Measurements from ENCODE around the gene LIAS. TPM values are rescaled to one million over a fixed set of nuclear protein-coding genes. Genes with fewer than 3 reads are reported as not detected.

LIAS gene
- total RNA-seq, 1 donor from 2014 or later = 9.6 TPM

DNA sequence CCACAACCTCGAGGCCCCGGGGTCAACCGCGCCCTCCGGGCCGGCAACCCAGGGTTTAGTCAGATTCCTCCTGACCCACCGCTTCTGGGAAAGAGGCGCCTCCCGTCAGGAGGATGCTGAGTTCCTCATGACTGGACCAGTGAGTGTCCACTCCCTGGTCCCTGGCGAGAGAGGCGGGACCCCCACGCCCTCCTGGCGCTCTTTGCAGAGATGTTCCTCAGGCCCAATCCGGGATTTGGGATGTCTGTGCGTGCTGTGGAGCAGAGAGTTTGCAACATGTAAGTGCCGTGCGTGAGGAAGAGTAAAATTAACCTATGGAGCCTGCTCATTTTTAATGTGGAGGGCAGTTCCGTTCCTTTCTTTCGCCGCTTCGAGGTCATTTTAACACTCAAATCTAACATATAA, 69.2 kb downstream of the LIAS start:
- Histone ChIP-seq H4K20me1 (ENCODE audit: insufficient read depth, low read length) (peaks cover 24% of the 10 kb centered on the region), H3K4me3 (ENCODE audit: insufficient read depth, low read depth, low read length) (peak overlapping the region; percentile 87), H2AFZ (ENCODE audit: low read depth, low read length) (peak overlapping the region; percentile 82), H3K79me2 (ENCODE audit: insufficient read depth, low read length) (peaks cover 60% of the 10 kb centered on the region), H3K9me3 (ENCODE audit: insufficient read depth, low read depth, low read length) (peaks cover 3% of the 10 kb centered on the region), H3K27ac (ENCODE audit: low read depth, low read length) (peak overlapping the region; percentile 97), H3K36me3 (ENCODE audit: insufficient read depth, low read length) (no peaks in the 10 kb centered on the region), H3K9ac (ENCODE audit: low read length) (peak overlapping the region; percentile 97), H3K27me3 (ENCODE audit: insufficient read depth, low read length) (no peaks in the 10 kb centered on the region), H3K4me2 (ENCODE audit: low read length) (peak overlapping the region; percentile 90), H3K4me1 (ENCODE audit: insufficient read depth, low read length) (peaks cover 13% of the 10 kb centered on the region)
- Mint-ChIP-seq H3K27ac (ENCODE audit: unreplicated experiment) (peak overlapping the region; percentile 83), H3K4me1 (ENCODE audit: low read depth, unreplicated experiment) (peaks cover 10% of the 10 kb centered on the region), H3K36me3 (ENCODE audit: low read depth, unreplicated experiment) (peaks cover 29% of the 10 kb centered on the region), H3K4me3 (ENCODE audit: unreplicated experiment) (peak overlapping the region; percentile 100), H3K27me3 (ENCODE audit: low read depth, unreplicated experiment) (no peaks in the 10 kb centered on the region), H3K9me3 (ENCODE audit: unreplicated experiment) (peaks cover 27% of the 10 kb centered on the region)
- TF ChIP-seq, protein P1, sequence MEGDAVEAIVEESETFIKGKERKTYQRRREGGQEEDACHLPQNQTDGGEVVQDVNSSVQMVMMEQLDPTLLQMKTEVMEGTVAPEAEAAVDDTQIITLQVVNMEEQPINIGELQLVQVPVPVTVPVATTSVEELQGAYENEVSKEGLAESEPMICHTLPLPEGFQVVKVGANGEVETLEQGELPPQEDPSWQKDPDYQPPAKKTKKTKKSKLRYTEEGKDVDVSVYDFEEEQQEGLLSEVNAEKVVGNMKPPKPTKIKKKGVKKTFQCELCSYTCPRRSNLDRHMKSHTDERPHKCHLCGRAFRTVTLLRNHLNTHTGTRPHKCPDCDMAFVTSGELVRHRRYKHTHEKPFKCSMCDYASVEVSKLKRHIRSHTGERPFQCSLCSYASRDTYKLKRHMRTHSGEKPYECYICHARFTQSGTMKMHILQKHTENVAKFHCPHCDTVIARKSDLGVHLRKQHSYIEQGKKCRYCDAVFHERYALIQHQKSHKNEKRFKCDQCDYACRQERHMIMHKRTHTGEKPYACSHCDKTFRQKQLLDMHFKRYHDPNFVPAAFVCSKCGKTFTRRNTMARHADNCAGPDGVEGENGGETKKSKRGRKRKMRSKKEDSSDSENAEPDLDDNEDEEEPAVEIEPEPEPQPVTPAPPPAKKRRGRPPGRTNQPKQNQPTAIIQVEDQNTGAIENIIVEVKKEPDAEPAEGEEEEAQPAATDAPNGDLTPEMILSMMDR (IDR thresholded peaks at IDR 0.05; ENCODE audit: insufficient read depth, low read depth, low read length) = no peak
- no peak for TF ChIP-seq EZH2 (IDR thresholded peaks at IDR 0.05; ENCODE audit: insufficient read depth, low read length)
- no peak for FAIRE-seq
- DNase-seq (ENCODE audit: low read depth) = peak; percentile 72

Small RNA genes within 50 kb of the gene (microRNA-seq; reads per million reads assigned to microRNA genes)
- gene MIR5591 = not detected

Other genes with a start within 250 kb of the LIAS start
- 32.7 and 40.2 TPM in 2 replicates for gene RFC1, start 92.7 kb upstream of the LIAS start, total RNA-seq
- not detected in 2 replicates for gene KLB, start 52.1 kb upstream of the LIAS start, total RNA-seq
- 963 and 1,047 TPM in 2 replicates for gene RPL9, start 134 bp upstream of the LIAS start, total RNA-seq
- gene UGDH, start 68.4 kb downstream of the LIAS start, total RNA-seq = 111 and 114 TPM in 2 replicates
- 27.2 and 28.3 TPM in 2 replicates for gene SMIM14, start 179.8 kb downstream of the LIAS start, total RNA-seq
- gene UBE2K, start 239.1 kb downstream of the LIAS start, total RNA-seq = 130 and 134 TPM in 2 replicates

Data from astrocyte (in vitro differentiated cells and primary cell).